AG09309 (cell line): ENCODE results near the gene ROR1.

ENCODE experiments used
- DNase-seq: peaks from one replicate; pipeline ENCODE4 v3.0.0-alpha.2; 2010; ENCODE audit warnings: low read depth
- H3K4me3 ChIP-seq: 2 replicates; pipeline ENCODE4 v1.5.1; 2011; ENCODE audit warnings: mild to moderate bottlenecking, low read depth, low read length, moderate library complexity; ENCODE audit not compliant: control insufficient read depth
- CTCF ChIP-seq: IDR thresholded peaks from 2 replicates; pipeline ENCODE4 v1.5.1; 2011; ENCODE audit warnings: mild to moderate bottlenecking, low read depth, low read length, inconsistent platforms; ENCODE audit not compliant: insufficient read depth, control insufficient read depth; ENCODE audit errors: missing control alignments

The ROR1 gene

GRCh38 chr1:63974966-63975365, 201.1 kb downstream of the ROR1 start:
- no peak overlapping the region for H3K4me3 ChIP-seq
- no peak for DNase-seq
- no peak for TF ChIP-seq CTCF

- H3K4me3 ChIP-seq: no peak overlapping the region
- DNase-seq: no peak
- no peak for TF ChIP-seq CTCF
Measured at GRCh38 chr1:63975481-63975880, 201.7 kb downstream of the ROR1 start.

- no peak for DNase-seq
- TF ChIP-seq CTCF: no peak
Measured at GRCh38 chr1:63976006-63976405, 202.2 kb downstream of the ROR1 start.

GRCh38 chr1:63977466-63977865, 203.6 kb downstream of the ROR1 start:
- DNase-seq: no peak
- no peak for TF ChIP-seq CTCF
- H3K4me3 ChIP-seq: no peak overlapping the region

More at GRCh38 chr1:63976006-63976405, 202.2 kb downstream of the ROR1 start:
- no peak overlapping the region for H3K4me3 ChIP-seq

- TF ChIP-seq CTCF: no peak
- DNase-seq: no peak
- no peak overlapping the region for H3K4me3 ChIP-seq
Measured at GRCh38 chr1:63980740-63981407, 207.1 kb downstream of the ROR1 start.

GRCh38 chr1:63981408-63981773, 207.6 kb downstream of the ROR1 start:
- no peak for DNase-seq
- H3K4me3 ChIP-seq: no peak overlapping the region

More at GRCh38 chr1:63981408-63981773, 207.6 kb downstream of the ROR1 start:
- TF ChIP-seq CTCF: no peak
